ENCODE results near the gene MRPL22.
"Not testable (repeated sequence)": the region's sequence is repeated elsewhere in the genome, so short reads cannot be mapped to it uniquely, and the experiment has no call there.

The MRPL22 gene

GRCh38 chr5:154933537-154933936 is 7.3 kb upstream of the MRPL22 start:
- Mint-ChIP-seq H3K9me3 (no peaks in the 10 kb centered on the region), H3K36me3 (peaks cover 27% of the 10 kb centered on the region), H3K27ac (no peak overlapping the region), H3K4me3 (no peak overlapping the region), H3K27me3 (no peaks in the 10 kb centered on the region), H3K4me1 (peaks cover 36% of the 10 kb centered on the region)

GRCh38 chr5:154934881-154935280 is 6.0 kb upstream of the MRPL22 start:
- no peak overlapping the region for H3K4me3 Mint-ChIP-seq
- peaks cover 47% of the 10 kb centered on the region for H3K4me1 Mint-ChIP-seq

GRCh38 chr5:154937186-154937717 is 3.6 kb upstream of the MRPL22 start:
- Mint-ChIP-seq H3K27me3 (no peaks in the 10 kb centered on the region), H3K4me3 (peak overlapping the region; percentile 94), H3K27ac (peak overlapping the region; percentile 86), H3K9me3 (no peaks in the 10 kb centered on the region), H3K4me1 (peaks cover 60% of the 10 kb centered on the region), H3K36me3 (peaks cover 16% of the 10 kb centered on the region)

More at GRCh38 chr5:154934881-154935280, 6.0 kb upstream of the MRPL22 start:
- H3K27me3 Mint-ChIP-seq, result no peaks in the 10 kb centered on the region
- H3K9me3 Mint-ChIP-seq, result no peaks in the 10 kb centered on the region
- no peak overlapping the region for H3K27ac Mint-ChIP-seq
- peaks cover 27% of the 10 kb centered on the region for H3K36me3 Mint-ChIP-seq

- H3K4me1 Mint-ChIP-seq, result peaks cover 66% of the 10 kb centered on the region
Measured at GRCh38 chr5:154937718-154938466, 3.0 kb upstream of the MRPL22 start, which contains the start of gene GEMIN5. Gene GEMIN5 (minus strand): TSS chr5:154938211. CDS start chr5:154938133, 78 bp downstream.

GRCh38 chr5:154939387-154939786 is 1.5 kb upstream of the MRPL22 start:
- Mint-ChIP-seq H3K36me3 (peaks cover 12% of the 10 kb centered on the region), H3K4me1 (peaks cover 65% of the 10 kb centered on the region), H3K27ac (peak overlapping the region; percentile 97), H3K4me3 (peak overlapping the region; percentile 99)
- H3K27me3 Mint-ChIP-seq, H3K9me3 Mint-ChIP-seq: not testable (repeated sequence)

More at GRCh38 chr5:154937718-154938466, 3.0 kb upstream of the MRPL22 start, which contains the start of gene GEMIN5:
- Mint-ChIP-seq H3K27ac (peak within 1 kb of the TSS; percentile 86), H3K27me3 (no peaks in the 10 kb centered on the region), H3K9me3 (no peaks in the 10 kb centered on the region), H3K4me3 (peak within 1 kb of the TSS; percentile 94), H3K36me3 (peaks cover 15% of the 10 kb centered on the region)

GRCh38 chr5:154940375-154940771 is 500 bp upstream of the MRPL22 start:
- Mint-ChIP-seq H3K4me1 (peaks cover 56% of the 10 kb centered on the region), H3K27me3 (no peaks in the 10 kb centered on the region), H3K4me3 (peak overlapping the region; percentile 99), H3K9me3 (no peaks in the 10 kb centered on the region), H3K36me3 (peaks cover 5% of the 10 kb centered on the region), H3K27ac (peak overlapping the region; percentile 97)

- Mint-ChIP-seq H3K4me1 (peaks cover 45% of the 10 kb centered on the region), H3K27ac (no peak overlapping the region), H3K4me3 (no peak overlapping the region), H3K9me3 (no peaks in the 10 kb centered on the region), H3K27me3 (no peaks in the 10 kb centered on the region), H3K36me3 (peaks cover 2% of the 10 kb centered on the region)
Measured at GRCh38 chr5:154943527-154943926, 2.7 kb downstream of the MRPL22 start.

- H3K27me3 Mint-ChIP-seq, result no peaks in the 10 kb centered on the region
- H3K9me3 Mint-ChIP-seq, result no peaks in the 10 kb centered on the region
- peaks cover 48% of the 10 kb centered on the region for H3K4me1 Mint-ChIP-seq
- peaks cover 2% of the 10 kb centered on the region for H3K36me3 Mint-ChIP-seq
- H3K4me3 Mint-ChIP-seq, result no peak overlapping the region
- H3K27ac Mint-ChIP-seq, result no peak overlapping the region
Measured at GRCh38 chr5:154944716-154945115, 3.8 kb downstream of the MRPL22 start.

GRCh38 chr5:154945695-154946301 is 4.9 kb downstream of the MRPL22 start:
- Mint-ChIP-seq H3K27ac (no peak overlapping the region), H3K9me3 (no peaks in the 10 kb centered on the region), H3K4me1 (peaks cover 48% of the 10 kb centered on the region), H3K27me3 (no peaks in the 10 kb centered on the region), H3K36me3 (peaks cover 4% of the 10 kb centered on the region), H3K4me3 (no peak overlapping the region)

GRCh38 chr5:154947778-154948177 is 6.9 kb downstream of the MRPL22 start:
- Mint-ChIP-seq H3K36me3 (peaks cover 4% of the 10 kb centered on the region), H3K4me1 (peaks cover 41% of the 10 kb centered on the region), H3K27ac (no peak overlapping the region)

GRCh38 chr5:154948313-154948712 is 7.4 kb downstream of the MRPL22 start:
- Mint-ChIP-seq H3K27me3 (no peaks in the 10 kb centered on the region), H3K4me3 (no peak overlapping the region), H3K27ac (no peak overlapping the region)

More at GRCh38 chr5:154947778-154948177, 6.9 kb downstream of the MRPL22 start:
- Mint-ChIP-seq H3K4me3 (no peak overlapping the region), H3K27me3 (no peaks in the 10 kb centered on the region), H3K9me3 (no peaks in the 10 kb centered on the region)

GRCh38 chr5:154949781-154950180 is 8.9 kb downstream of the MRPL22 start:
- Mint-ChIP-seq H3K4me1 (peaks cover 37% of the 10 kb centered on the region), H3K36me3 (peaks cover 5% of the 10 kb centered on the region), H3K27ac (no peak overlapping the region), H3K27me3 (no peaks in the 10 kb centered on the region), H3K4me3 (no peak overlapping the region), H3K9me3 (no peaks in the 10 kb centered on the region)

More at GRCh38 chr5:154948313-154948712, 7.4 kb downstream of the MRPL22 start:
- H3K36me3 Mint-ChIP-seq, result peaks cover 5% of the 10 kb centered on the region
- no peaks in the 10 kb centered on the region for H3K9me3 Mint-ChIP-seq
- peaks cover 37% of the 10 kb centered on the region for H3K4me1 Mint-ChIP-seq

- H3K9me3 Mint-ChIP-seq, result no peaks in the 10 kb centered on the region
- no peak overlapping the region for H3K4me3 Mint-ChIP-seq
- no peak overlapping the region for H3K27ac Mint-ChIP-seq
- peaks cover 11% of the 10 kb centered on the region for H3K4me1 Mint-ChIP-seq
- peaks cover 13% of the 10 kb centered on the region for H3K36me3 Mint-ChIP-seq
- no peaks in the 10 kb centered on the region for H3K27me3 Mint-ChIP-seq
Measured at GRCh38 chr5:154956712-154957111, 15.8 kb downstream of the MRPL22 start.

- Mint-ChIP-seq H3K27ac (no peak overlapping the region), H3K36me3 (peaks cover 14% of the 10 kb centered on the region), H3K27me3 (no peaks in the 10 kb centered on the region), H3K4me1 (no peaks in the 10 kb centered on the region), H3K9me3 (no peaks in the 10 kb centered on the region), H3K4me3 (no peak overlapping the region)
Measured at GRCh38 chr5:154962494-154962893, 21.6 kb downstream of the MRPL22 start.

- no peaks in the 10 kb centered on the region for H3K27me3 Mint-ChIP-seq
- H3K9me3 Mint-ChIP-seq, result no peaks in the 10 kb centered on the region
- peak overlapping the region; percentile 47 for H3K27ac Mint-ChIP-seq
- H3K4me1 Mint-ChIP-seq, result no peaks in the 10 kb centered on the region
- H3K4me3 Mint-ChIP-seq, result no peak overlapping the region
- peaks cover 21% of the 10 kb centered on the region for H3K36me3 Mint-ChIP-seq
Measured at GRCh38 chr5:154966081-154966841, 25.4 kb downstream of the MRPL22 start.
